Measurements from ENCODE around the gene DNAH8.
"Not testable (repeated sequence)": the region's sequence is repeated elsewhere in the genome, so short reads cannot be mapped to it uniquely, and the experiment has no call there.

Gene DNAH8

GRCh38 chr6:38912378-38912777, 197.3 kb downstream of the DNAH8 start:
- DNase-seq, result no peak

- no peak for DNase-seq
Measured at GRCh38 chr6:38915205-38915925, 200.3 kb downstream of the DNAH8 start.

- DNase-seq, result not testable (repeated sequence)
Measured at GRCh38 chr6:38921540-38921939, 206.4 kb downstream of the DNAH8 start.

GRCh38 chr6:38924791-38925509, 209.8 kb downstream of the DNAH8 start:
- no peak for DNase-seq

- no peak for DNase-seq
Measured at GRCh38 chr6:38929560-38929959, 214.4 kb downstream of the DNAH8 start.

- no peak for DNase-seq
Measured at GRCh38 chr6:38933426-38933825, 218.3 kb downstream of the DNAH8 start.

GRCh38 chr6:38935051-38935450, 219.9 kb downstream of the DNAH8 start:
- DNase-seq, result no peak

- DNase-seq, result no peak
Measured at GRCh38 chr6:38937839-38938613, 222.9 kb downstream of the DNAH8 start.

- no peak for DNase-seq
Measured at GRCh38 chr6:38938741-38939140, 223.6 kb downstream of the DNAH8 start.

GRCh38 chr6:38942442-38942841, 227.3 kb downstream of the DNAH8 start:
- DNase-seq, result no peak

GRCh38 chr6:38942965-38943364, 227.9 kb downstream of the DNAH8 start:
- DNase-seq, result no peak

- DNase-seq, result no peak
Measured at GRCh38 chr6:38943964-38944363, 228.9 kb downstream of the DNAH8 start.

GRCh38 chr6:38944655-38945279, 229.7 kb downstream of the DNAH8 start:
- DNase-seq, result no peak

GRCh38 chr6:38955861-38956260, 240.8 kb downstream of the DNAH8 start:
- no peak for DNase-seq

- DNase-seq, result no peak
Measured at GRCh38 chr6:38957426-38957825, 242.3 kb downstream of the DNAH8 start.

- DNase-seq, result no peak
Measured at GRCh38 chr6:38959138-38959537, 244.0 kb downstream of the DNAH8 start.

GRCh38 chr6:38968702-38969149, 253.6 kb downstream of the DNAH8 start:
- DNase-seq, result no peak

GRCh38 chr6:38973178-38974057, 258.3 kb downstream of the DNAH8 start:
- no peak for DNase-seq

GRCh38 chr6:38974389-38975151, 259.5 kb downstream of the DNAH8 start:
- no peak for DNase-seq

- DNase-seq, result no peak
Measured at GRCh38 chr6:38975621-38976049, 260.5 kb downstream of the DNAH8 start.

- no peak for DNase-seq
Measured at GRCh38 chr6:38976051-38976450, 260.9 kb downstream of the DNAH8 start.
